CD4-positive, alpha-beta T cell treated with Interleukin-4 for 1 hour (primary cell): ENCODE measurements around the gene CBLL1.

Source experiments
- DNase-seq, 2 donors: peaks; one replicate each; pipeline ENCODE4 v3.0.0-alpha.2; 2020 to 2022

The CBLL1 gene

DNA sequence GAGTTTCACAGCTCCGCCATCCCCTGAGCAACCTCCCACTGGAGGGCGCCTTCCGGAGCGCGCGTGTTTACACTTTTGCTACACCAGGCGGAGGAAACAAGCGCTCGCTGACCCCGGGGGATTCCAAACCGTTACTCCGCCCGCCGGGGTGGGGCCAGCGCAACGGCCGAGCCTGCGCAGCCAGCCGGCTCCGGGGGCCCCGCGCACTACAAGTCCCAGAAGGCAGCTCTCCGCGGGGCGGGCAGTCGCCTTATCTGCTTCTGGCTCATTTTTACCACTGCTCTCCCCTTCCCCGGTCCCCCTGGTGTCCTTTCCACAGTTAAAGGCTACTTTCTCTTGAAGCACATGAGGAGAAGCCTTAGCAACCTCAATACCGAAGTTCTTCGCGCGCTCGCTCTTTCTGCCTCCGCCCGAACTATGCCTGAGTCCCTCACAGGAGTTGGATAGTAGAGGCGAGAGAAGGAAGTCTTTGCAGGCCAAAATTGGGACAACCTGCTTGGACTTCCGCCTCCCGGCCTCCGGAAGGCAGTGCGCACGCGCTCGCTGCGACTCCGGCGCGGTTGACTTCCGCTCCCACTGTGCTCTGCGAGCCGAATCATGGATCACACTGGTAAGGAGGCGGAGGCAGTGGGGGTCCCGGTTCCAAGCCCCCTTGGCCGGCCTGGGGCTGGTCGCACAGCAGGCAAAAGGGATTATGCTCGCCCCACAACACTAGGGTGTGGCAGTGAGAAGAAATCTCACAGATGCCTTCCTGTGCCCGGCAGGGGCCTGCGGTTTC lies at the start of gene CBLL1:
CBLL1 (plus strand) TSS at position 576 of the 778 bp plus-strand sequence; CDS start at position 598, 22 bp downstream.
- DNase-seq: peak; percentile 96 to 97

GRCh38 chr7:107694386-107694785 lies 49.6 kb upstream of the CBLL1 start:
- DNase-seq: no peak

GRCh38 chr7:107696330-107696946 lies 47.5 kb upstream of the CBLL1 start:
- no peak for DNase-seq

DNA sequence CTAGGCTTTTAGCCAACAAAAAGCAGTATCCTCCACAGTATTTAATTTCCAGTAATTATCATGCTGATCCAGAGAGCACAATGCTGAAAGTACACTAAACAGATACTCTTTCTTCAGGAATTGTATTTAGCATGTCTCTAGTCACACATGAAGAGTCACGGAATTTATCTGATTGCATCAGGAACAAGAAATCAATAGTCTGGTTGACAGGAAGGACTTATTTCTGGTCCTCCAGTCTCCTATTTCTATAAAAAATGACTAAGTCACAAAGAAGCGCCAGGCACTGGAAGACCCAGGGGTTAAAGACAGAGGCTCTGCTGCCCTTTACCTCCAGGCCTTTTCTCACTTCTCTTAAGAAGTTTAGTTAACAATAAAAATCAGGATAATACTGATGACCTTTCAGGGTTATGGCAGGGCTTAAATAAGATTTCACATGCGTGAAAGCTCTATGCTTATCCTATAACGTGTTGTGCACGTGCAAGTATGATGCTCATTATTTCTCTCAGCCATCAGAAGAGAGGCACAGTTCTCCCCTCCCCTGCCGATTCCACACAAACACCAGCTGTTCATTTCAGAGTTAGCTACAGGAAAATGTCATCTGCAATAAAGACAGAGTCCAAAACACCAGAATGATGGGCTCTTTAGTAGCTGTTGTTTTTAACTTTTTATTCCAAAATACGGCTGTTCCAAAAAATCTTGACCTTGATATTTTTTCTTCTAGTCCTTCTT lies 46.5 kb upstream of the CBLL1 start:
- DNase-seq: no peak

DNA sequence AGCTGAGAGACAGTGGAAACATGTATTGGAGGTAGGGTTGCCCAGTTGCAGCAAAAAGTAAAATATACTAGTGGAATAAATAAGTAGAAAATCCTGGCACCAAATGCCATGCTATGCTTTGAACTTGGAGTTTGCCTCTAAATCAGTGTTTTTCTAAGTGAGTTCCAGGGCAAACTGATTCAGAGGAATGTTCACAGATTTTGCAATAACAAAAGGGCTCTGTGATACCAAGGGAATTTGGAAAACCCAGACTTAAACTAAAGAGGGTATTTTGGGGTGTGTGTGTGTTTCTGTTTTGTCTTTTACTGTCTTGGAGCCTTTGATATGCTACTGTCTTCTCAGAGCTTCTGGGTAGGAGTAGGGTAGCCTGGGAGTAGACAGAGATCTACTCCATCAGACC lies 43.4 kb upstream of the CBLL1 start:
- no peak for DNase-seq

DNA sequence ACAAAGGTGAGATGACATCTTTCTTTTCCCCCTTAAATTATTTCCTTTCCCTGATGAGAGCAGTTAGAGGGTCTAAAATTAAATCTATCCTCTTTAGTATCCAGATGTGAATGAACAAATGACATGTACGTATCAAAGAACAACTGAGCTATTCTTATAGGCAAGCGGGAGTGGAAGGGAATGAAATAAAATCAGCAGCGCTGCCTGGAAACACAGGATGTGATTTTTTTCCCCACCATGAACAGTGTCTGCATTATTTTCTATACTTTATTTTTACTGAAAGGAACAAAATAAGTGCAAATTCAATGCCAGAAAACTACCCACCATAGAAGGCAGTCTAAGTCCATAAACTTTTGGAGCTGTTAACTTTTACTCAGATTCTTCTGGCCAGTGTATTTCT lies 42.8 kb upstream of the CBLL1 start:
- no peak for DNase-seq

GRCh38 chr7:107703219-107703618 lies 40.7 kb upstream of the CBLL1 start:
- no peak for DNase-seq

DNA sequence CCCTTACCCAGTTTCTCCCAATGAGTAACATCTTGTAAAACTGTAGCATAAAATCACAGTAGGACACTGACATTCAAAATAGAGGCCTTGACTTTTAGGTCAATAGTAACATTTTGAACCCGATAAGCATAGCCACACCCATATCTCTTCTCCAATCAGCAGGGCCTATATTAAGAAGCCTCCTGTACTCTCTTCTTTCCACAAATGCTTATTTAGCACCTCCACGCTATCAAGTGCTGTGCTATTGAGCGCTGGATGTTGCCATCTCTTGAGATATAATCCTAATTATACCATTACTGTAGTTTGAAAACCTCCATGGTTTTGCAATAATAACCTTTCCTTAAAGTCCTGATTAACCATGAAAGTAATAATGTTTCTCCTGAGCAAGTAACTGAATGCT lies 40.1 kb upstream of the CBLL1 start:
- DNase-seq: no peak

- DNase-seq: no peak
Observed at GRCh38 chr7:107708956-107709355, 35.0 kb upstream of the CBLL1 start.

GRCh38 chr7:107711301-107711700 lies 32.6 kb upstream of the CBLL1 start:
- no peak for DNase-seq

DNA sequence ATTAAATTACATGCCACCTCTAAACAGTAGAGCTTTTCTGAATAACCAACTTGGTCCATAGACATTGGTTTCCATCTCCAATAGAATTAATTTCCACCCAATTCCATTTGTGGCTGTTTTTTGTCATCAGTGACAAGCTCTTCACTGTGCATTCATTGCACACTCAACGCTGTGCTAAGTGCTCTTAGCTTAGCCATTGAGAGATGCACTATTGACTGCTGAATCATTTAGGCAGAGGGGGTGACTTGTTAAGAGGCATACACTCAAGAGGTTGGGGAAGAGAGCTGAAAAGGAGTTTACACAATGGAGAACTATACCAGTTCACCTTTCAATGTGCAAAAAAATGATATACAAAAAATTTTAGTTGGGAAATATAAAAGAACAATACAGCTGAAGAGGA lies 31.9 kb upstream of the CBLL1 start:
- DNase-seq: no peak

DNA sequence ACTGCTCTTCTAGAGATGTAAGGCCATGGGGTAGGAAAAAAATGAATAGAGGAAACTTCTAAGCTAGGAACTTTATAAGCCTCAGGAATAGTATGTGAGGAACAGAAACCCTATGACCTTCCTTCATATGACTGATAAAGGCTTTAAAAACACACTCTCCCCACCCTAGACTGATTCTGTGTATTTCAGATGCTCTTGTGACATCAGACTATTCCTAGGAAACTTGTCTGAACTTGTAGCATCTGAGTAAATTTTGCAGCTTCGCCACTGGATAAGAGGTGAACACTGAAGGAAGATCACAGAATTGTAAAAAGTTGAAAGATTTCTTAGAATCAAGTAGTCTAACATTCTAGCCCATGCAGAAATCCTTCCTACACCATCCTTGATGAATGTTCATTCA lies 31.0 kb upstream of the CBLL1 start:
- no peak for DNase-seq

GRCh38 chr7:107715531-107715930 lies 28.4 kb upstream of the CBLL1 start:
- DNase-seq: no peak

DNA sequence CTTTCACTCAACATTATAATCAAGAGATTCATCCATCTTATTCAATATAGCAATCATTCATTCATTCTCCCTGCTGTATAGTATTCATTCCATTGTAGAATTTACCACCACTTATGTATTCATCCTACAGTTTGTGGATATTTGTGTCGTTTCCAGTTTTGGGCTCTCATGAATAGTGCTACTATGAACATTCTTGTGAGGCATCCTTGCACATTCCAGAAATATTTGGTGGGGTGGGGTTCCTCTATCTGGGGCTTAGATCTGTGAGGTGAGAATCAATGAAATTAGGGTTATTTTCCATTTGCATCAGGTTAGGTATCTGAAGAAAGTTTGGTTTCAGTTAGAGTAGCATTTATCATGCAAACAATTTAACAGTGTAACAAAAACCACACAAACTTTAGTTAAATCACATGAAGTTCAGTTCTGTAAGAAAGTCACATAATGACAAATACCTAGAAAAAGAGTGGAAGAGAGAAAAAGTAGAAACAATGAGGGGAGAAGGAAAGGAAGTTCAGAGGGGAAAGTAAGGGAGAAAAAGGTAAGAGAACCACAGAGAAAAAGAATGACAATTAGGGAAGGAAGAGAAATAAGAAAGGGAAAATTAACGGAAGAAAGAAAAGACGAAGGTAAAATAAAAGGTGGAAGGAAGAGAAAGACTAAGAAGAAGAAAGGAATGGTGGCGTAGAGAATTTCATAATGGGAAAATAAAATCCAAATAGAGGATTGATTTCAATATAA lies 25.3 kb upstream of the CBLL1 start:
- no peak for DNase-seq

GRCh38 chr7:107721286-107721685 lies 22.7 kb upstream of the CBLL1 start:
- no peak for DNase-seq

- DNase-seq: no peak
Observed at GRCh38 chr7:107723255-107723654, 20.7 kb upstream of the CBLL1 start.

DNA sequence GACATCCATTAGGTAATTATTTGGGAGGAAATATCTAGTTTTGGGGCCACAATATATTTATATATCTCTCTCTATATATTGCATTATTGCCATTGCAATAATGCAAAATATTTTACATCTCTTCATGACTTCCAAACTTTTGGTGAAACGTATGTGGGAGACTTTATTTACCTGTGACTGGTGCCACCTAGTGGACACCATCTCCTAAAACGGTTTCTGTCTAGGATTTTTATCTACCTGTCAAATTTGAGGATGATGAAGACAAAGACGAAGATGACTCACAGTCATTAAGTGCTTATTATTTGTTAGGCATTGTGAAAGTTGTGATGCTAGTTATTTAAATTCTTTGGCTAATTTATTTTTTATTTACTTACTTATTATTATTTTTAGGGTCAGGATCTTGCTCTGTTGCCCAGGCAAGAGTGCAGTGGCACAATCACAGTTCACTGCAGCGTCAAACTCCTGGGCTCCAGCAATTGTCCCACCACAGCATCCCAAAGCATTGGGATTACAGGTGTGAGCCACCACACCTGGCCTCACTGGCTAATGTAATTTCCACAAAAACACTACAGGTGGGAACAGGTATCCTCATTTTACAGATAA lies 18.7 kb upstream of the CBLL1 start:
- peak; percentile 48 to 60 for DNase-seq

DNA sequence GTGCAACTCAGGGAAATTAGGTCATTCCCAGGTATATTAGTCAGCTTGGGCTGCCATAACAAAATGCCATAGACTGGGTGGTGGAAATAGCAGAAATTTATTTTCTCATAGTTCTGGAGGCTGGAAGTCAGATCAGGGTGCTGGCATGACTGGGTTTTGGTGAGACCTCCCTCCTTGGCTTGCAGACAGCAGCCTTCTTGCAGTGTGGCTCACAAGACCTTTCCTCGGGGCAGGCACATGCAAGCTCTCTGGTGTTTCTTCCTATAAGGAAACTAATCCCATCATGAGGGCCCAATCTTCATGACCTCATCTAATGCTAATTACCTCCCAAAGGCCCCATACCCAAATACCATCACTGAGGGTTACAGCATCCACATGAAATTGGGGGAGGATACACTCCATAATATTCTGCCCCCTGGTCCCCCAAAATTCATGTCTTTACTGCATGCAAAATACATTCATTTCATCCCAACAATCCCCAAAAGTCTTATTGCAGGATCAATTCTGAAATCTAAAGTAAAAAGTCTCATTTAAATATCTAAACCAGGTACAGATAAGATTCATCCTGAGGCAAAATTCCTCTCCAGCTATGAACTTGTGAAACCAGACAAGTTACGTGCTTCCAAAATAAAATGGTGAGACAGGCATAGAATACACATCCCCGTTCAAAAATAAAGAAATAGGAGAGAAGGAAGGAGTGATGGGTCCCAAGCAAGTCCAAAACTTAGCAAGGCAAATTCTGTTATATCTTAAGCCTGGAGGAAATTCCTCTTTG lies 17.4 kb upstream of the CBLL1 start:
- no peak for DNase-seq

GRCh38 chr7:107728276-107728675 lies 15.7 kb upstream of the CBLL1 start:
- DNase-seq: no peak

GRCh38 chr7:107742678-107743566 lies 1.0 kb upstream of the CBLL1 start:
- no peak for DNase-seq

DNA sequence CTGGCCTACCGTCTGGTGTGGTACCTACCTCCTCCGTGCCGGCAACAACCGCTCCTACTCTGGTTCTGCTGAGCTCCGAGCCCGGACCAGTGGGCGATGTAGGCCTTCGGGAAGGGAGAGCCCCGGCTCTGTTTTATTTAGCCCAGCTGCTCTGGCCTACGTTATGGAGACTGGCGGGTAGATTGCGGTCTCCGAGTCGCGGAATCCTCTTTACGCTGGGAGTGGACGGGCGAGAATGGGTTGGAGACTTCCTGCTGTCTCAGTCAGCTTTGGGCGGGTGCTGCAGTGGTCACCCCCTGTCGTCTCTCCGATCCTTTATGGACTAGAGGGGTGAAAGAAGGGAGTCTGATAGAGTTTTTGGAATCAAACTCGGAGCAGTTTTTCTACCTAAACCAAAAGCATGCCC lies 406 bp downstream of the CBLL1 start:
- no peak for DNase-seq
